ENCODE measurements around the gene COL17A1.

- TF ChIP-seq, protein P1, sequence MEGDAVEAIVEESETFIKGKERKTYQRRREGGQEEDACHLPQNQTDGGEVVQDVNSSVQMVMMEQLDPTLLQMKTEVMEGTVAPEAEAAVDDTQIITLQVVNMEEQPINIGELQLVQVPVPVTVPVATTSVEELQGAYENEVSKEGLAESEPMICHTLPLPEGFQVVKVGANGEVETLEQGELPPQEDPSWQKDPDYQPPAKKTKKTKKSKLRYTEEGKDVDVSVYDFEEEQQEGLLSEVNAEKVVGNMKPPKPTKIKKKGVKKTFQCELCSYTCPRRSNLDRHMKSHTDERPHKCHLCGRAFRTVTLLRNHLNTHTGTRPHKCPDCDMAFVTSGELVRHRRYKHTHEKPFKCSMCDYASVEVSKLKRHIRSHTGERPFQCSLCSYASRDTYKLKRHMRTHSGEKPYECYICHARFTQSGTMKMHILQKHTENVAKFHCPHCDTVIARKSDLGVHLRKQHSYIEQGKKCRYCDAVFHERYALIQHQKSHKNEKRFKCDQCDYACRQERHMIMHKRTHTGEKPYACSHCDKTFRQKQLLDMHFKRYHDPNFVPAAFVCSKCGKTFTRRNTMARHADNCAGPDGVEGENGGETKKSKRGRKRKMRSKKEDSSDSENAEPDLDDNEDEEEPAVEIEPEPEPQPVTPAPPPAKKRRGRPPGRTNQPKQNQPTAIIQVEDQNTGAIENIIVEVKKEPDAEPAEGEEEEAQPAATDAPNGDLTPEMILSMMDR (IDR thresholded peaks at IDR 0.05) = no peak
- TF ChIP-seq ZFX (IDR thresholded peaks at IDR 0.05; ENCODE audit: borderline replicate concordance) = no peak
Measured at GRCh38 chr10:104084482-104085142, 1.1 kb downstream of the COL17A1 start.
